Measurements from ENCODE around the gene TARS3.

The TARS3 gene

GRCh38 chr15:101733545-101733944 lies 9.3 kb upstream of the TARS3 start:
- TF ChIP-seq FOXP2 (optimal IDR thresholded peaks at IDR 0.05; ENCODE audit: borderline replicate concordance, extremely low read depth, extremely low read length, insufficient read depth) (no peak), POLR2AphosphoS5 (IDR thresholded peaks at IDR 0.05; ENCODE audit: low read depth, low read length) (no peak), SIN3A (IDR thresholded peaks at IDR 0.05; ENCODE audit: borderline replicate concordance, insufficient read depth, low read length) (no peak), TAF1 (IDR thresholded peaks at IDR 0.05; ENCODE audit: borderline replicate concordance, insufficient read depth, low read length) (no peak)
- TF ChIP-seq, protein P1, sequence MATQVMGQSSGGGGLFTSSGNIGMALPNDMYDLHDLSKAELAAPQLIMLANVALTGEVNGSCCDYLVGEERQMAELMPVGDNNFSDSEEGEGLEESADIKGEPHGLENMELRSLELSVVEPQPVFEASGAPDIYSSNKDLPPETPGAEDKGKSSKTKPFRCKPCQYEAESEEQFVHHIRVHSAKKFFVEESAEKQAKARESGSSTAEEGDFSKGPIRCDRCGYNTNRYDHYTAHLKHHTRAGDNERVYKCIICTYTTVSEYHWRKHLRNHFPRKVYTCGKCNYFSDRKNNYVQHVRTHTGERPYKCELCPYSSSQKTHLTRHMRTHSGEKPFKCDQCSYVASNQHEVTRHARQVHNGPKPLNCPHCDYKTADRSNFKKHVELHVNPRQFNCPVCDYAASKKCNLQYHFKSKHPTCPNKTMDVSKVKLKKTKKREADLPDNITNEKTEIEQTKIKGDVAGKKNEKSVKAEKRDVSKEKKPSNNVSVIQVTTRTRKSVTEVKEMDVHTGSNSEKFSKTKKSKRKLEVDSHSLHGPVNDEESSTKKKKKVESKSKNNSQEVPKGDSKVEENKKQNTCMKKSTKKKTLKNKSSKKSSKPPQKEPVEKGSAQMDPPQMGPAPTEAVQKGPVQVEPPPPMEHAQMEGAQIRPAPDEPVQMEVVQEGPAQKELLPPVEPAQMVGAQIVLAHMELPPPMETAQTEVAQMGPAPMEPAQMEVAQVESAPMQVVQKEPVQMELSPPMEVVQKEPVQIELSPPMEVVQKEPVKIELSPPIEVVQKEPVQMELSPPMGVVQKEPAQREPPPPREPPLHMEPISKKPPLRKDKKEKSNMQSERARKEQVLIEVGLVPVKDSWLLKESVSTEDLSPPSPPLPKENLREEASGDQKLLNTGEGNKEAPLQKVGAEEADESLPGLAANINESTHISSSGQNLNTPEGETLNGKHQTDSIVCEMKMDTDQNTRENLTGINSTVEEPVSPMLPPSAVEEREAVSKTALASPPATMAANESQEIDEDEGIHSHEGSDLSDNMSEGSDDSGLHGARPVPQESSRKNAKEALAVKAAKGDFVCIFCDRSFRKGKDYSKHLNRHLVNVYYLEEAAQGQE (IDR thresholded peaks at IDR 0.05; ENCODE audit: insufficient read depth in 1 of 2, low read depth in 2 of 2, low read length in 2 of 2), result no peak

- TF ChIP-seq TAF1 (IDR thresholded peaks at IDR 0.05; ENCODE audit: borderline replicate concordance, insufficient read depth, low read length) (no peak), SIN3A (IDR thresholded peaks at IDR 0.05; ENCODE audit: borderline replicate concordance, insufficient read depth, low read length) (no peak), FOXP2 (optimal IDR thresholded peaks at IDR 0.05; ENCODE audit: borderline replicate concordance, extremely low read depth, extremely low read length, insufficient read depth) (no peak), POLR2AphosphoS5 (IDR thresholded peaks at IDR 0.05; ENCODE audit: low read depth, low read length) (no peak)
- TF ChIP-seq, protein P1 (IDR thresholded peaks at IDR 0.05; ENCODE audit: insufficient read depth in 1 of 2, low read depth in 2 of 2, low read length in 2 of 2), result no peak
These were observed 8.5 kb upstream of the TARS3 start for GRCh38 chr15:101732772-101733171.

GRCh38 chr15:101731746-101732145 lies 7.5 kb upstream of the TARS3 start:
- TF ChIP-seq FOXP2 (optimal IDR thresholded peaks at IDR 0.05; ENCODE audit: borderline replicate concordance, extremely low read depth, extremely low read length, insufficient read depth), result no peak
- no peak for TF ChIP-seq SIN3A (IDR thresholded peaks at IDR 0.05; ENCODE audit: borderline replicate concordance, insufficient read depth, low read length)
- TF ChIP-seq, protein P1 (IDR thresholded peaks at IDR 0.05; ENCODE audit: insufficient read depth in 1 of 2, low read depth in 2 of 2, low read length in 2 of 2), result no peak
- TF ChIP-seq POLR2AphosphoS5 (IDR thresholded peaks at IDR 0.05; ENCODE audit: low read depth, low read length), result no peak
- TF ChIP-seq TAF1 (IDR thresholded peaks at IDR 0.05; ENCODE audit: borderline replicate concordance, insufficient read depth, low read length), result no peak

DNA sequence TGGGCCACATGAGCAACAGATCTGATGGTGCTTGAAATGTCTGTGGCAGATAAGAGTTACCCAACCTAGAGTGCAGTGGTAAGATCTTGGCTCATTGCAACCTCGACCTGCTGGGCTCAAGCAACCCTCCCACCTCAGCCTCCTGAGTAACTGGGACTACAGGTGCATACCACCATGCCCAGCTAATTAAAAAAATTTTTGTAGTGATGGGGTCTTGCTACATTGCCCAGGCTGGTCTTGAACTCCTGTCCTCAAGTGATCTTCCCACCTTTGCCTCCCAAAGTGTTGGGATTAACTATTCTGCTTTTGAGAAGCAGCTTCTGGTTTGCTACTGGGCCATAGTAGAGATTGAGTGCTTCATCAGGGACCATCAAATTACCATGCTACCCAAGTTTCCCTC lies 2.9 kb upstream of the TARS3 start:
- TF ChIP-seq FOXP2 (optimal IDR thresholded peaks at IDR 0.05; ENCODE audit: borderline replicate concordance, extremely low read depth, extremely low read length, insufficient read depth), result no peak
- TF ChIP-seq POLR2AphosphoS5 (IDR thresholded peaks at IDR 0.05; ENCODE audit: low read depth, low read length), result no peak
- TF ChIP-seq SIN3A (IDR thresholded peaks at IDR 0.05; ENCODE audit: borderline replicate concordance, insufficient read depth, low read length), result no peak
- TF ChIP-seq, protein P1 (IDR thresholded peaks at IDR 0.05; ENCODE audit: insufficient read depth in 1 of 2, low read depth in 2 of 2, low read length in 2 of 2), result no peak

- TF ChIP-seq FOXP2 (optimal IDR thresholded peaks at IDR 0.05; ENCODE audit: borderline replicate concordance, extremely low read depth, extremely low read length, insufficient read depth), result no peak
- no peak for TF ChIP-seq TAF1 (IDR thresholded peaks at IDR 0.05; ENCODE audit: borderline replicate concordance, insufficient read depth, low read length)
- no peak for TF ChIP-seq POLR2AphosphoS5 (IDR thresholded peaks at IDR 0.05; ENCODE audit: low read depth, low read length)
- TF ChIP-seq, protein P1 (IDR thresholded peaks at IDR 0.05; ENCODE audit: insufficient read depth in 1 of 2, low read depth in 2 of 2, low read length in 2 of 2), result no peak
- TF ChIP-seq SIN3A (IDR thresholded peaks at IDR 0.05; ENCODE audit: borderline replicate concordance, insufficient read depth, low read length), result no peak
These were observed 800 bp upstream of the TARS3 start for GRCh38 chr15:101725073-101725472.

Measured in PFSK-1 (cell line).